Ovary (tissue), 9 donors: ENCODE data around the gene PARP11. TPM values are rescaled to one million over a fixed set of nuclear protein-coding genes. Genes with fewer than 3 reads are reported as not detected.

Experiments
- DNase-seq, 5 donors: peaks; one replicate each; pipeline ENCODE4 v3.0.0-alpha.2; 2019 to 2020
- H3K27ac ChIP-seq, 2 donors: fragments of 200-600 bp; one replicate each; pipeline versions ENCODE4 v1.5.1 to v1.8.0; 2019 to 2022
- H3K27me3 ChIP-seq: fragments of 200-600 bp; one replicate; pipeline ENCODE4 v1.8.0; 2022
- H3K36me3 ChIP-seq: fragments of 200-600 bp; sonication (generic); one replicate; pipeline ENCODE4 v1.5.1; 2019
- H3K4me1 ChIP-seq: one replicate; pipeline ENCODE4 v1.8.1; 2013; ENCODE audit warnings: mild to moderate bottlenecking, moderate library complexity; ENCODE audit not compliant: insufficient read depth
- H3K4me3 ChIP-seq: fragments of 200-600 bp; sonication (generic); one replicate; pipeline ENCODE4 v1.5.1; 2017
- H3K9me3 ChIP-seq, 2 donors: fragments of 200-600 bp in 1 of 2; sonication (generic) in 1 of 2; one replicate each; pipeline versions ENCODE4 v1.5.1 to v1.8.1; 2013 to 2019; ENCODE audit warnings: mild to moderate bottlenecking in 1 of 2, moderate library complexity in 1 of 2
- CTCF ChIP-seq, 3 donors: fragments of 450-650 bp in 2 of 3; fragments of 200-600 bp in 1 of 3; IDR thresholded peaks; one replicate each; pipeline versions ENCODE4 v1.5.1 to v1.8.0; 2016 to 2022; ENCODE audit warnings: antibody characterized with exemption in 3 of 3, mild to moderate bottlenecking in 1 of 3
- EP300 ChIP-seq: sonication (generic); formaldehyde crosslinking; IDR thresholded peaks from one replicate; pipeline ENCODE4 v1.6.1; 2017; ENCODE audit warnings: antibody characterized with exemption
- POLR2A ChIP-seq: fragments of 450-650 bp; IDR thresholded peaks from one replicate; pipeline ENCODE4 v1.6.1; 2017; ENCODE audit warnings: antibody characterized with exemption, mild to moderate bottlenecking, moderate library complexity
- WGBS, 3 donors: extraction: QIAGEN DNeasy Blood & Tissue Kit in 1 of 3; methylation state at CpG; one replicate each; pipeline versions ENCODE4 v1.1.5 to v1.1.7; 2013 to 2017; 5-methylcytosine and 5-hydroxymethylcytosine counted together
- intact Hi-C, 4 donors: fragments of 100-400 bp; cut with DNase I; formaldehyde crosslinking; loops; one replicate each; pipeline versions ENCODE4 v1.11.0 to v1.15.1; 2022 to 2023
- polyA plus RNA-seq, 2 donors: library from polyadenylated mRNA; stranded (reverse); fragments of 200-250 nt in 1 of 2; fragments of 350-450 nt in 1 of 2; fragmentation: Illumina TruSeq in 1 of 2; extraction: RNeasy Lipid Tissue Mini Kit (QIAGEN cat#74804) in 1 of 2; gene quantifications; one replicate each; pipeline ENCODE4 v1.2.3, GENCODE V29; 2013 to 2014
- total RNA-seq, 7 donors: library from RNA; depleted of rRNA in 2 of 7; stranded (reverse); fragments of >200 nt in 2 of 7; fragmentation: NEBNext Ultra II Directional in 3 of 7; extraction: Animal tissue kit (Norgen Biotek cat#: 25700) in 3 of 7; gene quantifications; one replicate each; pipeline versions ENCODE4 v1.1.0 to v1.2.4, GENCODE V29; 2016 to 2023
- donor health status: DM: no; HTN: no; CAD: no; lungs with moderate emphysema.
- donor health status: DM: no; HTN: no; CAD: no.
- donor health status: Bipolar disorder and iron deficiency.
- donor health status: DM: yes; HTN: yes; CAD: no.
- donor health status: DM: no; HTN: no; CAD: no.
- donor health status: DM: yes; HTN: yes; CAD: no.

The PARP11 gene
- total and polyA plus RNA-seq, 9 donors = 7.4 to 22.1 (median 17.4) TPM

- no peaks in the 10 kb centered on the region for H3K9me3 ChIP-seq
- no peaks in the 10 kb centered on the region for H3K36me3 ChIP-seq
- intact Hi-C loops = no loop called here
- TF ChIP-seq POLR2A (no peak), EP300 (no peak), CTCF (IDR thresholded peaks at IDR 0.05) (no peak)
- no peak overlapping the region for H3K27ac ChIP-seq
- WGBS, 3 donors = 88 to 91% (median 90%) methylated on average over 6 of the region's 6 CpGs
- no peaks in the 10 kb centered on the region for H3K27me3 ChIP-seq
- peak in 1 of 5 donors; percentile 19 for DNase-seq
- peaks cover 9% of the 10 kb centered on the region for H3K4me1 ChIP-seq
- no peak overlapping the region for H3K4me3 ChIP-seq
These were observed 39.4 kb downstream of the PARP11 start for GRCh38 chr12:3833670-3834310.

GRCh38 chr12:3832738-3833137, 40.5 kb downstream of the PARP11 start:
- intact Hi-C loops = no loop called here
- H3K27ac ChIP-seq = no peak overlapping the region

GRCh38 chr12:3828888-3829287, 44.3 kb downstream of the PARP11 start:
- H3K9me3 ChIP-seq = no peaks in the 10 kb centered on the region
- no peaks in the 10 kb centered on the region for H3K36me3 ChIP-seq
- 74 to 89% (median 83%) methylated on average over 3 of the region's 3 CpGs for WGBS, 3 donors
- H3K4me3 ChIP-seq = no peak overlapping the region
- H3K4me1 ChIP-seq = peaks cover 3% of the 10 kb centered on the region
- TF ChIP-seq EP300 (no peak), CTCF (IDR thresholded peaks at IDR 0.05) (no peak), POLR2A (no peak)
- intact Hi-C loops = no loop called here
- DNase-seq = no peak
- H3K27me3 ChIP-seq = no peaks in the 10 kb centered on the region
- H3K27ac ChIP-seq = no peak overlapping the region

More at GRCh38 chr12:3832738-3833137, 40.5 kb downstream of the PARP11 start:
- H3K9me3 ChIP-seq = no peaks in the 10 kb centered on the region
- no peaks in the 10 kb centered on the region for H3K36me3 ChIP-seq
- H3K27me3 ChIP-seq = no peaks in the 10 kb centered on the region
- WGBS, 3 donors = 25 to 47% (median 37%) methylated on average over 3 of the region's 3 CpGs
- DNase-seq = no peak
- no peak for TF ChIP-seq CTCF (IDR thresholded peaks at IDR 0.05)
- TF ChIP-seq POLR2A = no peak
- no peak for TF ChIP-seq EP300
- H3K4me3 ChIP-seq = no peak overlapping the region
- H3K4me1 ChIP-seq = peaks cover 9% of the 10 kb centered on the region

GRCh38 chr12:3827301-3828000, 45.7 kb downstream of the PARP11 start:
- H3K9me3 ChIP-seq = no peaks in the 10 kb centered on the region
- H3K27me3 ChIP-seq = no peaks in the 10 kb centered on the region
- H3K4me3 ChIP-seq = no peak overlapping the region
- no peak overlapping the region for H3K27ac ChIP-seq
- H3K4me1 ChIP-seq = no peaks in the 10 kb centered on the region
- WGBS, 3 donors = 92 to 95% (median 93%) methylated on average over 3 of the region's 3 CpGs
- no peaks in the 10 kb centered on the region for H3K36me3 ChIP-seq
- TF ChIP-seq EP300 (no peak), CTCF (IDR thresholded peaks at IDR 0.05) (no peak), POLR2A (no peak)
- no peak for DNase-seq
- intact Hi-C loops = no loop called here
